Spleen (tissue), 11 donors: Measurements from ENCODE around the gene DTNB. TPM values are rescaled to one million over a fixed set of nuclear protein-coding genes. Genes with fewer than 3 reads are reported as not detected.

Experiments
- DNase-seq: peaks from one replicate; pipeline ENCODE4 v3.0.0-alpha.2; 2020
- H3K27ac ChIP-seq, 8 donors: fragments of 200-600 bp; sonication (generic) in 7 of 8; 1 replicate in 4 of 8; 2 replicates in 4 of 8; pipeline versions ENCODE4 v1.5.0 to v1.8.0; 2016 to 2021; ENCODE audit warnings: inconsistent platforms in 4 of 8, mild to moderate bottlenecking in 4 of 8, moderate library complexity in 1 of 8
- H3K27me3 ChIP-seq, 7 donors: fragments of 200-600 bp; sonication (generic) in 6 of 7; replicated peaks in 1 of 7; 1 replicate in 4 of 7; 2 replicates in 3 of 7; pipeline versions ENCODE4 v1.5.0 to v1.8.0; 2016 to 2021; ENCODE audit warnings: inconsistent platforms in 3 of 7, mild to moderate bottlenecking in 1 of 7
- H3K36me3 ChIP-seq, 6 donors: fragments of 200-600 bp; sonication (generic) in 5 of 6; 1 replicate in 4 of 6; 2 replicates in 2 of 6; pipeline versions ENCODE4 v1.5.0 to v1.8.0; 2016 to 2021; ENCODE audit warnings: inconsistent platforms in 2 of 6
- H3K4me1 ChIP-seq, 6 donors: fragments of 200-600 bp; sonication (generic) in 5 of 6; 1 replicate in 3 of 6; 2 replicates in 3 of 6; pipeline versions ENCODE4 v1.5.0 to v1.8.0; 2016 to 2021; ENCODE audit warnings: inconsistent platforms in 3 of 6
- H3K4me3 ChIP-seq, 8 donors: fragments of 200-600 bp; sonication (generic) in 7 of 8; 1 replicate in 4 of 8; 2 replicates in 4 of 8; pipeline versions ENCODE4 v1.5.0 to v1.8.0; 2016 to 2021; ENCODE audit warnings: inconsistent platforms in 4 of 8, mild to moderate bottlenecking in 4 of 8, moderate library complexity in 2 of 8
- H3K9me3 ChIP-seq, 8 donors: fragments of 200-600 bp; sonication (generic) in 7 of 8; 1 replicate in 4 of 8; 2 replicates in 4 of 8; pipeline versions ENCODE4 v1.5.0 to v1.8.0; 2016 to 2021; ENCODE audit warnings: inconsistent platforms in 4 of 8
- CTCF ChIP-seq, 11 experiments: fragments of 200-600 bp in 7 of 11; fragments of 450-650 bp in 4 of 11; sonication (generic) in 4 of 11; IDR thresholded peaks in 8 of 11; conservative IDR thresholded peaks in 3 of 11; 1 replicate in 7 of 11; 2 replicates in 4 of 11; pipeline versions ENCODE4 v1.4.0 to v1.8.0; 2016 to 2021; ENCODE audit warnings: antibody characterized with exemption in 11 of 11, inconsistent platforms in 4 of 11, mild to moderate bottlenecking in 1 of 11
- POLR2A ChIP-seq, 3 donors: fragments of 450-650 bp; IDR thresholded peaks; one replicate each; pipeline ENCODE4 v1.5.1; 2017; ENCODE audit warnings: antibody characterized with exemption in 3 of 3, mild to moderate bottlenecking in 1 of 3
- POLR2AphosphoS5 ChIP-seq, 3 donors: sonication (generic); formaldehyde crosslinking; IDR thresholded peaks; one replicate each; pipeline ENCODE4 v1.5.1; 2017; ENCODE audit warnings: antibody characterized with exemption in 3 of 3
- WGBS, 5 donors: extraction: QIAGEN DNeasy Blood & Tissue Kit in 3 of 5; methylation state at CpG; one replicate each; pipeline versions ENCODE4 v1.1.5 to v1.1.7; 2013 to 2018; 5-methylcytosine and 5-hydroxymethylcytosine counted together
- intact Hi-C: fragments of 100-400 bp; cut with DNase I; formaldehyde crosslinking; loops from one replicate; pipeline ENCODE4 v1.15.0; 2023; ENCODE audit warnings: low total_unique reads
- polyA plus RNA-seq, 3 donors: library from polyadenylated mRNA; stranded (reverse); fragments of 200-250 nt; gene quantifications; one replicate each; pipeline ENCODE4 v1.2.1, GENCODE V29; 2013
- total RNA-seq, 7 donors: library from RNA; depleted of rRNA in 3 of 7; stranded (reverse); fragments of >200 nt in 3 of 7; fragmentation: NEBNext Ultra II Directional in 4 of 7; extraction: Animal tissue kit (Norgen Biotek cat#: 25700) in 4 of 7; gene quantifications; one replicate each; pipeline versions ENCODE4 v1.1.0 to v1.2.1, GENCODE V29; 2016 to 2021
- donor health status: healthy with polysubstance abuse.
- donor health status: DM: no; HTN: no; CAD: no; lungs with moderate emphysema.
- donor health status: DM: no; HTN: no; CAD: no.
- donor health status: Bipolar disorder and iron deficiency.
- donor health status: healthy.
- donor health status: DM: no; HTN: no; CAD: no.
- donor health status: DM: yes; HTN: yes; CAD: no.

DTNB gene
- total and polyA plus RNA-seq, 10 donors, result 4.5 to 28.9 (median 20.4) TPM

GRCh38 chr2:25347205-25347815 is 326.1 kb downstream of the DTNB start:
- no peak for TF ChIP-seq CTCF (IDR thresholded peaks at IDR 0.05 in 8 of 11, conservative IDR thresholded peaks at IDR 0.05 in 3 of 11)
- no peak for TF ChIP-seq POLR2A (IDR thresholded peaks at IDR 0.05)
- TF ChIP-seq POLR2AphosphoS5 (IDR thresholded peaks at IDR 0.05), result no peak
- Histone ChIP-seq H3K27me3 (no peaks in the 10 kb centered on the region), H3K4me3 (no peak overlapping the region), H3K27ac (no peak overlapping the region), H3K9me3 (no peaks in the 10 kb centered on the region), H3K4me1 (peaks cover 3 to 9% (median 8%) of the 10 kb centered on the region in 6 donors), H3K36me3 (no peaks in the 10 kb centered on the region)
- DNase-seq, result no peak
- WGBS, 5 donors, result 71 to 84% (median 72%) methylated on average over 7 of the region's 7 CpGs
- intact Hi-C loops, result no loop called here

- peaks cover 16 to 33% (median 30%) of the 10 kb centered on the region in 6 donors for H3K4me1 ChIP-seq
- TF ChIP-seq POLR2AphosphoS5 (IDR thresholded peaks at IDR 0.05) (no peak), CTCF (IDR thresholded peaks at IDR 0.05 in 8 of 11, conservative IDR thresholded peaks at IDR 0.05 in 3 of 11) (no peak), POLR2A (IDR thresholded peaks at IDR 0.05) (no peak)
- H3K27ac ChIP-seq, result no peak overlapping the region
- intact Hi-C loops, result no loop called here
- H3K27me3 ChIP-seq, result no peaks in the 10 kb centered on the region
- WGBS, 5 donors, result 90 to 96% (median 91%) methylated on average over 21 of the region's 21 CpGs
- DNase-seq, result no peak
- H3K9me3 ChIP-seq, result no peaks in the 10 kb centered on the region
- H3K36me3 ChIP-seq, result no peaks in the 10 kb centered on the region
- H3K4me3 ChIP-seq, result peak overlapping the region in 1 of 8 donors; percentile 93
Measured at GRCh38 chr2:25343187-25343825, 330.1 kb downstream of the DTNB start.

- DNase-seq, result peak; percentile 96
- Histone ChIP-seq H3K27me3 (no peaks in the 10 kb centered on the region), H3K27ac (peak overlapping the region in 7 of 8 donors; percentile 79 to 91 (median 83)), H3K4me1 (peaks cover 17 to 40% (median 37%) of the 10 kb centered on the region in 6 donors), H3K36me3 (no peaks in the 10 kb centered on the region), H3K9me3 (no peaks in the 10 kb centered on the region), H3K4me3 (peak overlapping the region; percentile 72 to 93 (median 79))
- WGBS, 5 donors, result 18 to 31% (median 20%) methylated on average over 25 to 45 of the region's 45 CpGs
- intact Hi-C loops, result no loop called here
- TF ChIP-seq CTCF (IDR thresholded peaks at IDR 0.05 in 8 of 11, conservative IDR thresholded peaks at IDR 0.05 in 3 of 11), result peak; percentile 96 to 100 (median 99)
- peak; percentile 56 to 85 (median 75) for TF ChIP-seq POLR2AphosphoS5 (IDR thresholded peaks at IDR 0.05)
- no peak for TF ChIP-seq POLR2A (IDR thresholded peaks at IDR 0.05)
Measured at GRCh38 chr2:25342372-25343186, 330.8 kb downstream of the DTNB start.
